GM10847 (cell line): ENCODE measurements around the gene TSR1.

Source experiments
- POLR2A ChIP-seq: IDR thresholded peaks from 2 replicates; pipeline ENCODE4 v1.6.1; 2011; ENCODE audit not compliant: insufficient read length; ENCODE audit errors: extremely low read depth

TSR1 gene

DNA sequence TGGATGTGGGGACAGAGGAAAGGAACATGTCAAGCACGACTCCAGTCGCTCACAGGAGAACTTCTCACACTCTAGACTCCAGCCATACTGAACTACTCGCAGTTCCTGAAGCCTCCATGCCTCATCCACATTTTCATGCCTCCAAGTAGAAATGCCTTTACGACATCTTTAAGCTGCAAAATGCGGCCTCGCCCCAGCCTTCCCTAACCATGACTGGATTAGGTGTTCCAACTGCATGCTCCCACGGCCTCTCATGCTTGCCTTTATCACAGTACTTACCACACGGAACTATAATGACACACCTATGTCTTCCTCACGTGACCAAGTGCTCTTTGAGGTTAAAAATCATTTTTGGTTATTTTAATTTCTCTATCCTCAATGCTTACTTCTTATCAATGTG, 56.5 kb downstream of the TSR1 start:
- TF ChIP-seq POLR2A: no peak

DNA sequence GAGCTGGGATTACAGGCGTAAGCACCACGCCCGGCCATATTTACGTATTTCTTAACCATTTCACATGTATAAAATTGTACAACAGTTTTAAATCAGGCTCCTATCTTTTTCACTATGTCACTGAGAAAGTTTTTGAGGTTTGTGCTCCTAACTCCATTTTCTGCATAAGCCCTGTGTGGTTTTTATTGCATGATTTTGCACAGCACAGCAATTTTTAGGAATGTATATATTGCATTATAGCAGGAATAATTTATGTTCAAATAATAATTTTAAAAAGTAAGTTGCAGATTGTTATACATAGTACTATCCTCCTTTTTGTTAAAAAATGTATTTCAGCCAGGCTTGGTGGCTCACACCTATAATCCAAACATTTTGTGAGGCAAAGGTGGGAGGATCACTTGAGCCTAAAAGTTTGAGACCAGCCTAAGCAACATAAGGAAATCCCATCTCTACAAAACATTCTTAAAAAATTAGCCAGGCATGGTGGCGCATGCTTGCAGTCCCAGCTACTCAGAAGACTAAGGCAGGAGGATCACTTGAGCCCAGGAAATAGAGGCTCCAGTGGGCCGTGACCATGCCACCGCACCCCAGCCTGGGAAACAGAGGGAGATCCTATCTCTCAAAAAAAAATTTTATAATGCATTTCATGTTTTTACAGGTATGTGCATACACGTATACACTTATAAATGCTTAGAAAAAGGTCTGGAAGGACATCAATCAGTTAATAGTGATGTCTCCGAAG, 58.7 kb downstream of the TSR1 start:
- no peak for TF ChIP-seq POLR2A

DNA sequence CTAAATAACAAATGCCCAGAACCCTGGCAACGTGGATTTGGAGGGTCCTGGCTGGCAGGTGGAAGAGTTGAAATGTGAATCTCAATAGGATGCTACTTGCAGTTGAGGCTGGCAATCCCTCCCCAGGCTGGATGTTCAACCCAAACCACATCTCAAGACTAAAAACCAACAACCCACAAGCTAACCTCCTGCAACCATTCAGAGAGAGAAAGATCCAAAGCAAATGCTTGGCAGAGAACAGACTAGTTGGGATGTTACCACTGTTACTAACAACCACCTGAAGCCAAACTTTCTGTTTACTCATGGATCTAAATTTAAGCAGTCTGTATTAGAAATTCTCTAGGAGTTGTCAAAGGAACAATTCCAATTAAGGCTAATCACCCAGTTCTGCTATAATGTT, 60.5 kb downstream of the TSR1 start:
- no peak for TF ChIP-seq POLR2A

DNA sequence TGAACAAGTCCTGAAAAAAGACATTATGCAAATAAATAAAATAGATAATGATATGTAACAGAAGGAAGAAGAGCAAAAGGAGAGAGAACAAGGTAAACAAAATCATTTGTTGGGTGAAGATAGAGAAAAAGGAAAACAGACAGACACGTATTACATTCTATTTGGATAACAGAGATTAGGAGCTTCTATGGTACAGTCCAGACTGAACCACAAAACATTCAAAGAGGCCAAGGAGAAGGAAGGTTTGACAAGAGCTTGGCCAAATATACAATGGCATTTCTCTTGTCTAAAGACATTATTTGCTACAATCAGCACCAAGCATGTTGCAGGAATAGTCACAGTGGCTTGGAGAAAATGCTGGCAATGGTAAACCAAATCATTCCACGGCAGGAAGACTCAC, 61.8 kb downstream of the TSR1 start:
- TF ChIP-seq POLR2A: no peak
